GM21515 (cell line): ENCODE measurements around the gene GDA.
"Not testable (repeated sequence)": the region's sequence is repeated elsewhere in the genome, so short reads cannot be mapped to it uniquely, and the experiment has no call there.

Source experiments
- ATAC-seq: cut with Tn5 transposase; IDR thresholded peaks from one replicate; pipeline ENCODE4 v1.9.1; 2021; ENCODE audit not compliant: unreplicated experiment

GDA gene

DNA sequence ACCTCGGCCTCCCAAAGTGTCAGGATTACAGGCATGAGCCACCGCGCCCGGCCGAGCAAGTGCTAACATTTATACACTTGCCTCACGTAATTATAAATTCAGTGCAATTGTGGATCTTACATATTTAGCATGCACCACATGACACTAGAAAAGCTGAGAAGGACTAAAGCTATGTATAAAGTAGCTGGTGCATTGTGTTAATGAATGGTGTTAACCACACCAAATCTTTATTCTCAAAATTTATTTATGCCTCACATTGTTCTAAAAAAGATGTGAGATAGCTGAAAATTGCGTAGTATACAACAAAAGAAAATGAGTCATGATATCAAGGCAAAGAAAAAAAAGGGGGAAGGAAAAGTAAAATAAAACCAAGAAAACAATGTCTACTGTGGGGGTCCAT lies 54.8 kb downstream of the GDA start:
- no peak for ATAC-seq

DNA sequence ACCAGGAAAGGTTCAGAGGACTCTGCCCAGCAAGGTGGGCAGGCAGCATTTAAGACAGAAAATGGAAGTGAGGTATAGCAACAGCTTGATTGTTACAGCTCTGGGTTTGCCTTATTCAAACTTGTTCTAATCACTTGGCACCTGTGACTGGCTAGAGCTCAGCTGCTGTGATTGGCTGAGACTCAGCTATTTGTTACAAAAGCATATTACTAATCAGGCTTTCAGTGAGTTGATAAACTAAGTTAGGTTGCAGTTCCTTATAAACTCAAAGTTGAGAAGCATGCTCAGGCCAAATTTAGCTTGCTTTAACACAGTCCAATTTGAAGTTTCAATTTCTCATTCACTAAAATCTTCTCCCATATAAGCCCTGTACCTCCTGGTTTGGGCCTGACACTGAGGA lies 56.3 kb downstream of the GDA start:
- peak; percentile 60 for ATAC-seq

DNA sequence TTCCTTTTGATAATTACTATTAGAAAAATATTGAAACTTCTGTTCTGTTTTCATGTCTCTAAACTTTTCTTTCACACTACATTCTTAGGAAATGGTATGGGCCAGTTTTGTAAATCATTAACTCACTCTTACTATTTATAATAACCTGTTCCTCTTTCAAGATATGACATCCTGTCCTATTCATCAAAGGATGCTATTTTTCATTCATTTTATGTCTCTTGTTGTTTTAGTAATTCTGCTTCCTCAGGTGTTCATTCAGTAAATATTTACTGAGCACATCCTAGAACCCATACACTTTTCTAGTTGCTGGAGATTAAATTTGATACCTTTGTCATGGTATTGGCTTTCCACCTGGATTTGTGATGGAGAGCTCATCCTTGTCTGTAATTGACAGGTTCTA lies 58.0 kb downstream of the GDA start:
- peak; percentile 57 for ATAC-seq

DNA sequence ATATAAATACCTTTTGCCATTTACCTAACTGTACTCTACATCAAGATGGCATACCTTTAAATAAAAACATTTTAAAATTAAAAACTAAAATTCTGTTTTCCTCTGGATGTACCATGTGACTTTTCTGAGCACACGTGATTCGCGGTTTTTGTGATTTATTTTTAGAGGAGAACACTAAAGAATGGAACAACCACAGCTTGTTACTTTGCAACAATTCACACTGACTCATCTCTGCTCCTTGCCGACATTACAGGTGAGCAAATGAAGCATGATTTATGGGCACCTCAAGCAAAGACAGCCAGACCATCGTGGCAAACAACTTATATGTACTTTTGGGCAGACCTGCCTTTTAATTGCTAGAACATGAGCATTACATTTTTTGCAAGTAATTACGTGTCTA lies 61.3 kb downstream of the GDA start:
- ATAC-seq, result no peak

DNA sequence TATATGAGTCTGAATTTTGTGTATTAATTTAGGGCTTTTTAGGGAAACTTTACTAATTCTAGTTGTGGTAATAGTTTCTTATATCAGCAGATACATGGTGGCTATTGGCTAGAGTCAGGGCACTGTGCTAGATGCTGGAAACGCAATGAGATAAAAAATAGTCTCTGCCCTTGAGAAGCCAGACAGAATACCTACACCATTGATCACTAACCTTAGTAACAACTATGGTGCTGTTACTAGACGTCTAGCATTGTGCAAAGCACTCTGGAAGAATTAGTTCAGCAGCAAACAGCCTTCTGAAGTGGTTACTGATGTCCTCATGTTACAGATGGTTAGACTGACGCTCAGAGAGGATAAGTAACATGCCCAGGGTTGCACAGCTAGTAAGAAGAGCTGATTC lies 61.8 kb downstream of the GDA start:
- ATAC-seq, result no peak

DNA sequence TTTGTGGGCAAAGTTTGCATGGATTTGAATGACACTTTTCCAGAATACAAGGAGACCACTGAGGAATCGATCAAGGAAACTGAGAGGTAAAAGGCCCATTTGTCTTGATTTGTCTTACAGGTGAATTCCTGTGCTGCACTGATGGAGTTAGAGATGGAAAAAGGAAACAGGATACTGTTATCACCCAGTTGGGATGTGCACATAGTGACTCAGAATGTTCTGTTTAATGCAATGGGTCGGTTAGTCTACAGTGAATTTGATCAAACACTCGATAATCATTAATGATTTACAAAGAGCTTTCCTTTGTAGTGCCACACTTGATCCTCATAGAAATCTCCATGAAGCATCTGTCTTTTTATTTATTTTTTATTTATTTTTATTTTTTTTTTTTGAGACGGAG lies 64.7 kb downstream of the GDA start:
- no peak for ATAC-seq

DNA sequence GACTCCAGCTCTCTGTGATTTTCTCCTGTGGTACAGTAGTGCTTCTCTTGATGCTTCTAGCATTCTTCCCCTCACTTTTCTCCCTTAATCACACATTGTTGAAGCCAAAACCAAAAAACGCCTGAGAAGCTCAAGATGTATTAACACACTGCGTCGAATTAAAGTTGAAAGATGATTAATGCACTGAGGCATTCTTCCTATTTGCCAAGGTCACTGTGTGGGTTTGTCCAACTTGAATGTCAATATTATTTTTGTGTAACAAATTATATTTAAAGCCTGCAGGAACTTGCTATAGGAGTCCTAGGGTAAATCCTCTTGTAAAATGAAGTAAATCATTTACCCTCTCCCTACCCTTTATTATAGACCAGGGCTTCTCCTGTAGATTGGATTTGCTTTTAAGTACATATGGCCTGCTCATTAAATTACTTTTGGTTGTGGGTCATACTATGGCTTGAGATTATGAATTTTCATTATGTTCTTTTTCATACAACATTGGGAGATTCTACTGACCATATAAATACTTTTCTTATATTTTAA lies 68.1 kb downstream of the GDA start:
- ATAC-seq, result no peak

DNA sequence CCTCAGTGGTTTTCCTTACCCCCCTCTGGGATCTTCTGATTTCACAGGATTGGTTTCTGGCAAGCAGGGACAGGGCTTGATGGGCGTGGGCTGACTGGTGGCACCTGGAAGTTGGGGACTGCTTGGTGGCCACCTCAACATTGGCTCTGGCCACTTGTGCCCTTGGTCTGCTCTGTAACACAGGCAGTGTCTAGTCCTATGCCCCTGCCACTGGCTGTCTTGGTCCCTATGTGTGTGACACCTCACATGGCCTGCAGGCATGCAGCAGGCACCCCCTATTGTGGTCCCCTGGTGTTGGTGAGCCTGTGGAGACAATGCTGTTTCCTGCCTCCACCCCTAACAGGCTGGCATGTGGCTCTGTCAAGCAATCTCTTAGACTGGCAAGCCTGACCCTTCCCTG lies 71.3 kb downstream of the GDA start:
- ATAC-seq, result no peak

DNA sequence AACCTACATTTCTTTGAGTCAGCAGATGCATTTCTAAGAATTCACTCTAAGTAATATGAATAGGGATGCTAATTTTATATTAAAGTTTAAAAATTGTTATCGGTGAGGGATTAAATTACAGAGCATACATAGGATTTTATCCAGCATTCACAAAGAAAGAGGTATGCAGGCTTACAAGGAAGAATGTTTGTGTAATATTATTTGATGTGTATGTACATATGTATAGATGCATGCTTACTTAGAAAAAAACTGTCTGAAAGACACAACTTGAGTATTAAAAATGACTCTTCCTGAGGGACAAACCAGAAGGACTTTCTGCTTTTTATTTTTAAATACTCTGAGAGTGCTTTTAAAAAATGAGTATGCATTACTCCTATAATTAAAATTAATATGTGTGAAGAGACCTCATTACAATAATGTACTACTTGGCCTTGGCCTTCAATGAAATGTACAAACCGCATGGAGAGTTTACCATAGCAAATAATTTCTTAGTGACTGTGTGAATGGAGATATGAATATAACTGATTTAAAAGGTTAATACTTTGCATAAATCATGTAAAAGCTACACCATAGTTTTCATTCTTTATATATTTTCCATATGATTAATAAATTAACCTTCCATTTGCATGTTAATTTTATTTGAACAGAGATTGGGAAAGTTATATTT lies 77.0 kb downstream of the GDA start:
- no peak for ATAC-seq

DNA sequence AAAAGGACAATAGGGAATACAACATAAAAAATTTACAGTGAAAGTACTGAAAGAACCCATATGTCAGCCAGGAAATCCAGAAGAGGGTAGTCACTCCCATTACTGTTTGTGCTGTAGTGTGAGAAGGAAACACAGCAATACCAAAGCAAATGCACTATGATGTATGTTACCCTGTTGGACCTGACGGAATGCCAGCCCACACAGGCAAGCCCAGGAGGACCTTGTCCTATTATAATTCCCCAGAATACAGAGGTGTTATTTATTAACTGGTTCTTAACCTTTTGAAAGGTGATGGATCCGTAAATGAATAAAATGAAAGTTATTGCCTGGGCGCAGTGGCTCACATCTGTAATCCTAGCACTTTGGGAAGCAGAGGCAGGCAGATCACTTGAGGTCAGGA lies 79.0 kb downstream of the GDA start:
- ATAC-seq, result no peak

DNA sequence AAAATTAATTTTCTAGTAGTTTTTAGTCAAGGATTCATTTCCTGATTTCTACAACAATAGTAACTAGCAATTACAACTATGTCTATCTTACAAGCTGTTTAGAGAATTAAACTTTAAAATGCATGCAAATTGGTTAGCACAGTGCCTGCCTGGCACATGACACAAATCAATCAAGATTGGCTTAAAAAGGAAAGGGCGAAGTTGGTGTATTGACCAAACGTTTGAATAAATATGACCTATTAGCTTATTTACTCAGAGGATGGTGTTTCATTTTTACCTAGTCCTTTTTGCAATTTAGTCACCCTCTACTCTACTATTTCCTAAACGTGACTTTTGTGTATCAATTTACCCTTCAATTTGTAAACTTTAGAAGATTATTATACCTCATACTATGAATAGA lies 83.5 kb downstream of the GDA start:
- ATAC-seq, result no peak

DNA sequence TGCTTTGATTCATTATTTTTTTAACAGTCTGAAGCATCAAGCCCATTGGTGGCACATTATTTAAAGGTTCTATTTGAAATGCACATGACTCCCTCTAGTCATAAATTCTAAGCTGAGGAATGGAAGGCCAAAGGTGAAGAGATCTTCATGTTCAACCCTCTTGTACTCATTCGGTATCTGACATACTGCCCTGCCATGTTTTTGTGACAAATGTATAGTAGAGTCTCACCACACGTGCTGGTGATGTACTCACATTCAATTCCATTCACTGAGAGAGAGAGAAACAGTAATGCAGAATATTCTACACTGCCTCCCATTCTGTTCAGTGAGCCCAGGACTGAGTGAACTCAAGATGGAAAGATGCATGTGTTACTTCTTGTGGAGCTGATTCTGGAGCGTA lies 98.3 kb downstream of the GDA start:
- ATAC-seq, result no peak

DNA sequence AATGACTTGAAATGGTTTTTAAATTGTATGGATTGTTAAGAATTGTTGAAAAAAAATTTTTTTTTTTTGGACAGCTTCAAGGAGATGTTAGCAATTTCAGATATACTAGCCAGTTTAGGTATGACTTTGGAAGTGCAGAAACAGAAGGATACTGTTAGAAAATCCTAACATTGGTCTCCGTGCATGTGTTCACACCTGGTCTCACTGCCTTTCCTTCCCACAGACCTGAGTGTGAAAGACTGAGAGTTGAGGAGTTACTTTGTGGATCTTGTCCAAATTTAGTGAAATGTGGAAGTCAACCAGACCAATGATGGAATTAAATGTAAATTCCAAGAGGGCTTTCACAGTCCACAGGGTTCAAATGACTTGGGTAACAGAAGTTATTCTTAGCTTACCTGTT lies 102.3 kb downstream of the GDA start:
- no peak for ATAC-seq

DNA sequence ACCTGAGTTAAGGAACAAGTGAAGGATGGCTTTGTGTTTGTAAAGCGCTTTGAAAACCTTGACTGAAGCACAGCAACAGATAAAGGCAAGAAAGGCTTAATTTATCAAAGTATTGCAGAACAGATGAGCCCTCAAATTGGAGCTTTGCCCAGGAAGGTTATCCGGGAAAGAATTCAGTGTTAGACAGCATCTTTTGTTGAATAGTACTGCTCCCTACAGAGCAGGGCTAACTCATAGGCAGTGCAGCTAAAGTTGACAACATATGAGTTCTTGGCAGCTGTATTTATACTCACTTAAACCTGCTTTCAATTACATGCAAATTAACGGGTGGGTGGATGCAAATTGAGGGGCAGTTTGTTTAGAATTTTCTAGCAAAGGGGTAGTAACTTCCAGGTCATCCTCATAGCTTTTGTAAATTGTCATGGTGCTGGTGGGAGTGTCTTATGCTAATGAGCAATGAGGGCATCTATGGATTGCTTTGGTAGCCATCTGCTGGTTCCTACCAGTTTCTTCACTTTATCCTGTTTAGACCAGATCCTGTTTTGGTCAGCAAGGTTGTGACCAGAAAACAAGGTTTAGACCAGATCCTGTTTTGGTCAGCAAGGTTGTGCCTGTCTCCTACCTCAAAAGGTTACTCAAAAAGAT lies 105.8 kb downstream of the GDA start:
- no peak for ATAC-seq

DNA sequence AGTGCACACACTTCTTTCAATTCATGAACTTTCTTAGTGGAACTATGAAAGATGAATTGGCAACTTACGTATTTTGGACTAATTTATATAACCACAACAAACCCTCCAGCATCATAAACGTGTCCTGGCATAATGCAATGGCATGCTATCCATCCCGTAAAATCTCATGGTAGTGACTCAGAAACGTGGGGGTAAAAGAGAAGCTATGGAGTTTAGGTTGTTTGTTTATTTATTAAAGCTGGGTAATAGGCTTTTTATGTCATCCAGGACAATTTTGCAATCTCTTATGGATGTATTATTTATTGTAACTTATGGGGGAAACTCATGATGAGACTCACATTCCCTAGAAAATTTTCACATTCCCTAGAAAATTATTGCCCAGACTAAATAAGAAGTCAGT lies 106.3 kb downstream of the GDA start:
- no peak for ATAC-seq

DNA sequence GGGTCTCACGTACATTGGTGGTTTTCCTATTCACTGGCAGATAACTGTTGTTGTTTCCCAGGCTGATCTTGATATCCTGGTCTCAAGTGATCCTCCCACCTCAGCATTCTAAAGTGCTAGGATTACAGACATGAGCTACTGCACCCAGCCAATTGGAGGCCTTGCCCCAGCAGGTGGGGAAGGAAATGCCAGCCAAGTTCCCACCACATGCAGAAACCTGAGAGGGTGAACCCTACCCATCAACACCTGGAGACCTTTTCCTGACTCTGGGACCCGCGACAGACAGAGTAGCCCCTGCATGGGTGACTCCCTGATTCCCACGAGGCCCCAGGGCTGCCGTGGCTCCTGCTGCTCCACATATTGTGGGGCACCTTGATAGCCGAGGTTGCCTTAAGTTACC lies 107.7 kb downstream of the GDA start:
- ATAC-seq, result no peak

DNA sequence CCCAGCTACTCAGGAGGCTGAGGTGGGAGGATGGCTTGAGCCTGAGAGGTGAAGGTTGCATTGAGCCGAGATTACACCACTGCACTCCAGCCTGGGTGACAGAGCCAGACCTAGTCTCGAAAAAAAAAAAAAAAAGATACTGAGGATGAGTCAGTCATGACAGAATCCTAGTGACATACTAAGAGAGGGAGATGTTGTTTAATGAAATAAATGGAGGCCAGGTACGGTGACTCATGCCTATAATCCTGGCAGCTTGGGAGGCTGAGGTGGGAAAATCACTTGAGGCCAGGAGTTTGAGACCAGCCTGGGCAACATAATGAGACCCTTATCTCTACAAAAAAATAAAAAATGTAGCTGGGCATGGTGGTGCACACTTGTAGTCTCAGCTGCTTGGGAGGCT lies 108.6 kb downstream of the GDA start:
- no peak for ATAC-seq

DNA sequence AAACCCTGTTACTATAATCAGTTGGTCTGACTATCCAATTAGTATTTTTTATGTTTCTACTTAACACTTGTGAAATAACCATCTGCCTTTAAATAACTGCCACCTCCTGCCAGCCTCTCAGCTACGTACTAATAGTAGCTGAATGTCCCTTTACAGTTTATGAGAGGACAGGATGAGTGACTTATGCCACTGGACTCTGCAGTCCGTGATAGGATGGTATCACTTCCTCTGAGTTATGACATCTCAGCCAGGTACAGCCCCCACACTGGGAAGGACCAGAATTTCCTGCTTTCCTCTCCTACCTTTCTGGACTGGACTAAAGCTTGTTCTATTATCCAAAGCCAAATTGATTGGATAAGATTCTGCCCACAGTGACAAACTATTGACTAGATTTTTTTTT lies 112.8 kb downstream of the GDA start:
- ATAC-seq, result no peak

DNA sequence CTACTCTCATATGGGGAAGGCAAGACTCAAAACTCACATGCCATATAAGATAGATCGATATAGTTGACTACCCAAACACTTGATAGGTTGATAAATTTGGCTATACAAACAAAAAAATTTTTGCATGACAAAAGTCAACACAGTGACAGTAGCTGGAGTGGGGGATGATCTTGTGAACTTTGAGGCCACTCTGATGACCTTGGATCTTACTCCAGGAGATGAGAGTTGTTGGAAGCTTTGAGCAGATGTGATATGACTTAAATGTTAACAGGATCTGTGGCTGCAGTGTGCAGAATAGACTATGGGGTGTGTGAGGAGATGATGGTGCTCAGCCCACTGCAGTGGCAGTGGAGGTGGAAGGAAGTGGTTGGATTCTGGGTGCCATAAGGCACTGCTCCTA lies 114.3 kb downstream of the GDA start:
- ATAC-seq, result no peak

DNA sequence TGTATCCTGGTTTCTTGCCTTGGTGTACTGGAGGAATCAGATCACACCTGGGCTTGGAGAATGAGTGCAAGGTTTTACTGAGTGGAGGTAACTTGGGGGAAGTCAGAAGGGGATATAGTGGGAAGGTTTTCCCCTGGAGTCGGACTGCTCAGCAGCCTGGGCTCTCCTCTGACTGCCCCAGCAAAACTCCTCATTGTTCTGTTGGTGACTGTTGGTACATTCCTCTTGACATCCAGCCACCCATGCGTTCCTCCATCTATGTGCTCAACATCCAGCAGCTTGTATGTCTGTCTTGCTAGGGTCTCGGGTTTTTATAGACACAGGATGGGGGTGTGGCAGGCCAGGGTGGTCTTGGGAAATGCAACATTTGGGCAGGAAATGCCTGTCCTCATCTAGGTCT lies 119.7 kb downstream of the GDA start:
- ATAC-seq, result no peak

DNA sequence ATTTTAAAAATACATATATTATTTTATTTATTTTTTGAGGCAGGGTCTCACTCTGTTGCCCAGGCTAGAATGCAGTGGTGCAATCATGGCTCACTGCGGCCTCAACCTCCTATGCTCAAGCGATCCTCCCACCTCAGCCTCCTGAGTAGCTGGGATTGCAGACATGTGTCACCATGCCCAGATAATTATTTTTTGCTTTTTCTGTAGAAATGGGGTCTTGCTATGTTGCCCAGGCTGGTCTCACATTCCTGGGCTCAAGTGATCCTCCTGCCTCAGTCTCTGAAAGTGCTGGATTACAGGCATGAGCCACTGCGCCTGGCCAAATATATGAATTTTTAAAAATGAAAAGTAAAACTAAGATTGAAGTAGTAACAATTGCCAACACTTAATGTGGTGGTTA lies 121.1 kb downstream of the GDA start:
- not testable (repeated sequence) for ATAC-seq

DNA sequence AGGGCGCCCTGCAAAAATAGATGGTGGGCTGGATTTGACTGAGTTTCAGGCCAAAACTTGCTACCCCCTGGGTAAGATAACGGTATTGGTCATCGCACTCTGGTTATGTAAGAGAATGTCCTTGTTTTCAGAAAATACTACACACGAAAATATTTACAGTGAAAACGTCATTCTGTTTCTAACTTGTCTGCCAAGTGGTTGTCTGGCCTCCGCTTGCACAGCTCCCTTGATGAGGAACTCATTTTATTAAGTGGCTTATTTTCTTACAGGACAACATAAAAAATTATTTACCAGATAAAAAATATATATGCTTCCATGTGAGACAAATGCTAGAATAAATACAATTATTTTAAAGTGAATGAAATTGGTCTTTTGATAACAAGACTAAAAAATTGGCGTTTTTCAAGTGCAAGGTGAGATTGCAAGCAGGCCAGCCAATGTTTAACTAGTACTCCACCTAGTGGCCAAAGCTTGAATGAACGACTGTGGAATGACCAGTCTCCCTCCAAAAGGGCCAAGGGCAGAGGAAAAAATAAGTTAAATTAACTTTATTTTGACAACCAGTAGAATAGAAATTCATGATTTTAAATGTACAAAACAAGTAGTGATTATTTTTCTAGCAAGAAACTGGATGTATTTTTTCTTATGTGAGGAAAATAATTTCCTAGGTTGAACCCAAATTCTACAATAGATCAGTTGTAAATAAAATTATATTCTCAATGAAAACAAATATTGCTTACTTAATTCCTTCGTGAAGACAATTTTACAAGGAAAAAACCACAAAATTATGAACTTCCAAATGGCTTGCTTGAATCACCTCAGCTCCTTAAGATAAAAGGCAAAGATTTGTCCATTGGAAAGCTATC lies 122.6 kb downstream of the GDA start:
- peak; percentile 60 for ATAC-seq
